Stomach (tissue), 19 donors: Measurements from ENCODE around the gene CECR2. TPM values are rescaled to one million over a fixed set of nuclear protein-coding genes. Genes with fewer than 3 reads are reported as not detected.
A peak's percentile ranks its signal among the peaks of the same experiment; 100 is the strongest.

Experiments used
- DNase-seq, 2 donors: peaks; one replicate each; pipeline versions ENCODE4 v3.0.0 to v3.0.0-alpha.2; 2013 to 2019
- H3K27ac ChIP-seq, 5 donors: fragments of 200-600 bp in 4 of 5; sonication (generic) in 4 of 5; one replicate each; pipeline ENCODE4 v1.5.1; 2013 to 2019; ENCODE audit warnings: mild to moderate bottlenecking in 1 of 5, moderate library complexity in 1 of 5
- H3K27me3 ChIP-seq, 3 donors: fragments of 200-600 bp; sonication (generic); one replicate each; pipeline ENCODE4 v1.5.1; 2017 to 2019; ENCODE audit warnings: mixed run types in 1 of 3
- H3K36me3 ChIP-seq, 4 donors: fragments of 200-600 bp; sonication (generic); 1 replicate in 3 of 4; 2 replicates in 1 of 4; pipeline ENCODE4 v1.5.1; 2016 to 2019
- H3K4me1 ChIP-seq, 4 donors: fragments of 200-600 bp; sonication (generic); one replicate each; pipeline ENCODE4 v1.5.1; 2016 to 2019
- H3K4me3 ChIP-seq, 4 donors: fragments of 200-600 bp; sonication (generic) in 3 of 4; one replicate each; pipeline ENCODE4 v1.5.1; 2016 to 2019; ENCODE audit warnings: mild to moderate bottlenecking in 1 of 4
- H3K9me3 ChIP-seq, 4 donors: fragments of 200-600 bp; sonication (generic); one replicate each; pipeline ENCODE4 v1.5.1; 2016 to 2019
- CTCF ChIP-seq, 7 experiments: fragments of 450-650 bp in 4 of 7; fragments of 200-600 bp in 3 of 7; sonication (generic) in 3 of 7; IDR thresholded peaks; one replicate each; pipeline ENCODE4 v1.5.1; 2016 to 2019; ENCODE audit warnings: antibody characterized with exemption in 7 of 7, control low read depth in 2 of 7, mild to moderate bottlenecking in 1 of 7
- EP300 ChIP-seq: sonication (generic); formaldehyde crosslinking; IDR thresholded peaks from one replicate; pipeline ENCODE4 v1.6.1; 2017; ENCODE audit warnings: antibody characterized with exemption
- POLR2A ChIP-seq, 4 donors: fragments of 450-650 bp; IDR thresholded peaks; one replicate each; pipeline ENCODE4 v1.6.1; 2016; ENCODE audit warnings: antibody characterized with exemption in 4 of 4, control low read depth in 2 of 4, mild to moderate bottlenecking in 1 of 4, moderate library complexity in 1 of 4
- POLR2AphosphoS5 ChIP-seq, 3 donors: sonication (generic); formaldehyde crosslinking; IDR thresholded peaks; one replicate each; pipeline ENCODE4 v1.6.1; 2016; ENCODE audit warnings: antibody characterized with exemption in 3 of 3
- WGBS, 5 donors: extraction: QIAGEN DNeasy Blood & Tissue Kit in 3 of 5; methylation state at CpG; one replicate each; pipeline versions ENCODE4 v1.1.5 to v1.1.7; 2013 to 2018; 5-methylcytosine and 5-hydroxymethylcytosine counted together
- intact Hi-C: fragments of 100-400 bp; cut with DNase I; formaldehyde crosslinking; loops from one replicate; pipeline ENCODE4 v1.15.1; 2023; ENCODE audit warnings: low total_unique reads
- long read RNA-seq, 10 donors: transcript quantifications; one replicate each; lab custom pipeline, GENCODE V29; 2026
- polyA plus RNA-seq, 3 donors: library from polyadenylated mRNA; stranded (reverse); fragments of 200-250 nt; gene quantifications; one replicate each; pipeline ENCODE4 v1.2.3, GENCODE V29; 2013
- total RNA-seq, 5 donors: library from RNA; depleted of rRNA; stranded (reverse); fragments of >200 nt; gene quantifications; one replicate each; pipeline versions ENCODE4 v1.1.0 to v1.2.3, GENCODE V29; 2014 to 2016
- donor health status: healthy with polysubstance abuse.
- donor health status: Bipolar disorder and iron deficiency.
- donor health status: healthy.

CECR2 gene
- total RNA-seq (1 to 10 TPM in 3 of 5 donors, under 1 TPM in 1, not detected in 1; 0.14 to 3.1 (median 1.3) TPM), polyA plus RNA-seq (under 1 TPM; 0.13 to 0.44 (median 0.31) TPM)
- long read RNA-seq, donor 1: 0 reads
- long read RNA-seq, donor 2: 0 reads
- long read RNA-seq, donor 3: 0 reads
- long read RNA-seq, donor 4: 0 reads
- long read RNA-seq, donor 5: 0 reads
- long read RNA-seq, donor 6: 0 reads
- long read RNA-seq, donor 7: 0 reads
- long read RNA-seq, donor 8: 0 reads
- long read RNA-seq, donor 9: 0 reads
- long read RNA-seq, donor 10: 0 reads

- peaks cover 11 to 35% (median 26%) of the 10 kb centered on the region in 4 donors for H3K4me1 ChIP-seq
- H3K27me3 ChIP-seq: peaks cover 8 to 96% (median 48%) of the 10 kb centered on the region in 3 donors
- peak within 1 kb of the TSS; percentile 51 to 73 (median 58) for H3K4me3 ChIP-seq
- TF ChIP-seq POLR2AphosphoS5 (IDR thresholded peaks at IDR 0.05) (no peak), EP300 (no peak), CTCF (IDR thresholded peaks at IDR 0.05) (no peak), POLR2A (IDR thresholded peaks at IDR 0.05) (no peak)
- WGBS, 5 donors: 0 to 3% (median 1%) methylated on average over 3 to 91 of the region's 92 CpGs
- H3K36me3 ChIP-seq: no peaks in the 10 kb centered on the region
- H3K27ac ChIP-seq: peak within 1 kb of the TSS in 4 of 5 donors; percentile 39 to 78 (median 54)
- peak in 1 of 2 donors; percentile 77 for DNase-seq
- intact Hi-C loops: no loop called here
- H3K9me3 ChIP-seq: no peaks in the 10 kb centered on the region
Observed at GRCh38 chr22:17369439-17370025, at the start of gene CECR2. Gene CECR2 (plus strand): TSS chr22:17369460. CDS start chr22:17369784, 324 bp downstream.

- no peaks in the 10 kb centered on the region for H3K36me3 ChIP-seq
- H3K27me3 ChIP-seq: peaks cover 0 to 24% (median 0%) of the 10 kb centered on the region in 3 donors
- DNase-seq: no peak
- no peak overlapping the region for H3K27ac ChIP-seq
- no peak for TF ChIP-seq EP300
- TF ChIP-seq POLR2A (IDR thresholded peaks at IDR 0.05): no peak
- TF ChIP-seq CTCF (IDR thresholded peaks at IDR 0.05): no peak
- no peak for TF ChIP-seq POLR2AphosphoS5 (IDR thresholded peaks at IDR 0.05)
- WGBS, 5 donors: 25 to 40% (median 36%) methylated on average over 5 of the region's 5 CpGs
- intact Hi-C loops: no loop called here
- H3K4me3 ChIP-seq: no peak overlapping the region
- no peaks in the 10 kb centered on the region for H3K9me3 ChIP-seq
- H3K4me1 ChIP-seq: no peaks in the 10 kb centered on the region
Observed at GRCh38 chr22:17319546-17319945, 49.7 kb upstream of the CECR2 start.

- Histone ChIP-seq H3K4me3 (no peak overlapping the region), H3K27me3 (peaks cover 0 to 9% (median 0%) of the 10 kb centered on the region in 3 donors), H3K9me3 (no peaks in the 10 kb centered on the region), H3K27ac (no peak overlapping the region), H3K4me1 (no peaks in the 10 kb centered on the region), H3K36me3 (no peaks in the 10 kb centered on the region)
- WGBS, 5 donors: 48 to 56% (median 52%) methylated on average over 4 of the region's 4 CpGs
- intact Hi-C loops: no loop called here
- TF ChIP-seq POLR2A (IDR thresholded peaks at IDR 0.05): no peak
- TF ChIP-seq CTCF (IDR thresholded peaks at IDR 0.05): no peak
- TF ChIP-seq EP300: no peak
- no peak for TF ChIP-seq POLR2AphosphoS5 (IDR thresholded peaks at IDR 0.05)
- no peak for DNase-seq
Observed at GRCh38 chr22:17322511-17322910, 46.7 kb upstream of the CECR2 start.

- intact Hi-C loops: no loop called here
- Histone ChIP-seq H3K27me3 (peaks cover 0 to 21% (median 0%) of the 10 kb centered on the region in 3 donors), H3K27ac (no peak overlapping the region), H3K4me1 (no peaks in the 10 kb centered on the region), H3K36me3 (no peaks in the 10 kb centered on the region), H3K4me3 (no peak overlapping the region), H3K9me3 (no peaks in the 10 kb centered on the region)
- WGBS, 5 donors: 86 to 91% (median 89%) methylated on average over 9 of the region's 9 CpGs
- no peak for DNase-seq
- no peak for TF ChIP-seq POLR2A (IDR thresholded peaks at IDR 0.05)
- TF ChIP-seq POLR2AphosphoS5 (IDR thresholded peaks at IDR 0.05): no peak
- no peak for TF ChIP-seq CTCF (IDR thresholded peaks at IDR 0.05)
- no peak for TF ChIP-seq EP300
Observed at GRCh38 chr22:17331690-17332089, 37.6 kb upstream of the CECR2 start.
